Epithelial cell of esophagus (primary cell): Measurements from ENCODE around the gene RASGEF1C.

ENCODE experiments used
- DNase-seq: peaks from one replicate; pipeline ENCODE4 v3.0.0; 2010; ENCODE audit warnings: low read depth
- H3K4me3 ChIP-seq: 2 replicates; pipeline ENCODE4 v1.5.1; 2011; ENCODE audit warnings: mild to moderate bottlenecking, low read length, control low read depth
- CTCF ChIP-seq: IDR thresholded peaks from 2 replicates; pipeline ENCODE4 v1.5.1; 2011; ENCODE audit warnings: low read depth, mild to moderate bottlenecking, low read length, control low read depth, inconsistent platforms; ENCODE audit not compliant: insufficient read depth; ENCODE audit errors: missing control alignments

The RASGEF1C gene

DNA sequence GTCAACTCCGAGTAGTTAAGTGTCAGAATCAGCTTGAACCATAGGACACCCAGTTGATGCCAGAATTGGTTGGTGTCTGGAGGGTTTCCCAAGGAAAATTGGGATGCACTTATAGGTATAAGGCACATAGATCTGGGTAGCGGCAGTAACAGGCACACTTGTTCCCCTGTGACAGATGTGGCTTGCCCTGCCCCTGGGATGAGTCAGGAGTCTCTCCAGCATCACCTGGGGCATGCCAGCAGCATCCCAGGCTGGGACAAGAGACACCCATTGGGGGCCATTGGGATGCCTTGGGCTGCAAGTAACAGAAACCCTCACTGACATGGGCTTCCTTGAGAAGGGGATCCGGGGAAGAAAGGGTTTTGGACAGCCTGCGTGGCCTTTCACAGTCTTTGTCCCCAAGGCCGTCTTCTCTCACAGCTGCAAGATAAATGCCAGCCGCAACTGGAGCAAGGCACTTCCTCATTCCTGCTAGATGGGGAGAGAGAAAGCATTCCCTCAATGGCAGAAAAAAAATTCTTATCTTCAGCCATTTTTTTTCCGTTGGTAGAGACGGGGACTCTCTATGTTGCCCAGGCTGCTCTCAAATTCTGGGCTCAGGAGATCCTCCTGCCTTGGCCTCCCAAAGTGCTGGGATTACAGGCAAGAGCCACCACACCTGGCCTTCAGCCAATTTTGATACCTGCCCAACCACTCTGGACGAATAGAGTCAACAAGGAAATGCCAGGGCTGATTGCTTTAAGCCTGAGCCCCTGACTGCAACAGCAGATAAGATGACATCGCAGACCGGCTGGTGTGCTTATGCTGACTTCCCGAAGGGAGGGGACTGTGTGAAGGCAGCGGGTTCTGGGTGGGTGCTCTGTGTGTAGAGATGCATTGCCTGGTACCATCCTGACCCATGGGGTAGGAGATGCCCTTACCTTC is 124.1 kb downstream of the RASGEF1C start:
- no peak overlapping the region for H3K4me3 ChIP-seq
- TF ChIP-seq CTCF, result no peak
- DNase-seq, result peak; percentile 68

- no peak for TF ChIP-seq CTCF
- DNase-seq, result no peak
- no peak overlapping the region for H3K4me3 ChIP-seq
Observed at GRCh38 chr5:180083529-180084060, 125.4 kb downstream of the RASGEF1C start.

DNA sequence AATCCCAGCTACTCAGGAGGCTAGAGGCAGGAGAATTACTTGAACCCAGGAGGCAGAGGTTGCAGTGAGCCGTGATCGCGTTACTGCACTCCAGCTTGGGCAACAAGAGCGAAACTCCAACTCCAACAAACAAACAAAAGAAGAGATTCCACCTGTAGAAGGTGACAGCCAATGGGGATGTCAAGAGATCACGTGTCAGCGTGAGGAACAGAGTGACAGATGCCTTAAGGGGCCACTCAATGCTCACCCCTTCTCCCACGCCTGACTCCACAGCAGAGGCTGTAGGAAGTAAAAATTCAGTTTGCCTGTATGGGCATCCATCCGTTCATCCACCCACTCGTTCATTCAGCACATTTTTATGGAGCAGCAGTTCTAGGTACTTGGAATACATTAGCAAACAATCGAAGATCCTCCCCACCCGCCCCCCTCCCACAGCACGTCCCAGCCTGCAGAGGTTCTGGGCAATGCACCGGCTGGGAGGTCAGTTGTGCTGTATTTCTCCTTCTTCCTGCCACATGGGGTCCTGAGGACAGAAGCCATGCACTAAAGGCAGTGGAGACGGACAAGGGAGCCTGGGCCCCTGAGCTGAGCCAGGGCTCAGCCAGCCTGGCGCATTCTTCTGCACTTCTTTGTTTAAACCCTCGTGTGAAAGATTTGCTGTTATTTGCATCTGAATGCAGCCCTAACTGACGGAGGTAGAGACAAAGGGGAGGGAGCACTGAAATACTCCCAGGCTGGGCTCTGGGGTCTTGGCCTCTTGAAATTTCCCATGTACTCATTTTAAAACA is 126.2 kb downstream of the RASGEF1C start:
- DNase-seq, result no peak
- no peak overlapping the region for H3K4me3 ChIP-seq
- TF ChIP-seq CTCF, result no peak

DNA sequence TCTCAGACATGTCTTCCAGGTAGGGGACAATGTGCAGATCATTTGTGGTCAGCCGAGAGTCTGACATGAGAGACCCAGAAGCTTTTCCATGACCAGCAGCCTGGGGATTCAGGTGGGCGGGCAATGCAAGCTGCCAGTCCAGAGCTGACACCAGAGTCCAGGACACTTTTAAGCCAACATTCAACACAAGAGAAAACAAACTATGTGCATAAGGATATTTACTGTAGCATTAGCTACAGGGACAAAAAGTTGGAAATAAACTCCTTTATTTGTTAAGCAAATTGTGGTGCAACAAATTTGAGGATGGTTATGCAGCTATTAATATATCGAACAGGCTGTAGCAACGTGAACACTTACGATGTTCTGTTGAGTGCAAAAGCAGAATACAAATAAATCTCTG is 127.5 kb downstream of the RASGEF1C start:
- H3K4me3 ChIP-seq, result no peak overlapping the region
- DNase-seq, result no peak
- no peak for TF ChIP-seq CTCF

DNA sequence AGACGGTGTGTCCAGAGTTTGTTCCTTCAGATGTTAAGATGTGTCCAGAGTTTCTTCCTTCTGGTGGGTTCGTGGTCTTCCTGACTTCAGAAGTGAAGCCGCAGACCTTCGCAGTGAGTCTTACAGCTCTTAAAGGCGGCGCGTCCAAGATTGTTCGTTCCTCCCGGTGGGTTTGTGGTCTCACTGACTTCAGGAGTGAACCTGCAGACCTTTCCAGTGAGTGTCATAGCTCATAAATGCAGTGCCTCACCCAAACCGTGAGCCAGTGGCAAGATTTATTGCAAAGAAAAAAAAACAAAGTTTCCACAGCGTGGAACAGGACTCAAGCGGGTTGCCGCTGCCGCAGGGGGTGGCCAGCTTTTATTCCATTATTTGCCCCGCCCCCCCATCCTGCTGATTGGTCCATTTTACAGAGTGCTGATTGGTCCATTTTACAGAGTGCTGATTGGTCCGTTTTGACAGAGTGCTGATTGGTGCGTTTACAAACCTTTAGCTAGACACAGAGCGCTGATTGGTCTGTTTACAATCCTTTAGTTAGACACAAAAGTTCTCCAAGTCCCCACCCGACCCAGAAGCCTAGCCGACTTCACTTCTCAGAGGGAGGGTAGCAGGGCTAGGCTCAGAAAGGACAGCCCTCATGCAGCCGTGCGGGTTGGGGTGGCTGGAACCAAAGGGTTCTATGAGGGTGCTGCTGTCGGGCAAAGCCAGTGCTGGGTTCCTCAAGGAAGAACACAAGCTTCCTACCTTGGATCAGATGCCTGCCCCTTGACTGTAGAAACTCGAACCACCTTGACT is 128.3 kb downstream of the RASGEF1C start:
- H3K4me3 ChIP-seq, result no peak overlapping the region
- DNase-seq, result no peak
- TF ChIP-seq CTCF, result no peak

GRCh38 chr5:180079702-180080466 is 129.1 kb downstream of the RASGEF1C start:
- no peak overlapping the region for H3K4me3 ChIP-seq
- no peak for DNase-seq
- no peak for TF ChIP-seq CTCF
